HepG2 (cell line): Measurements from ENCODE around the gene FOSB. TPM values are rescaled to one million over a fixed set of nuclear protein-coding genes. Genes with fewer than 3 reads are reported as not detected.
A peak's percentile ranks its signal among the peaks of the same experiment; 100 is the strongest.

Experiments used
- ATM ChIP-seq: fragments of 450-650 bp; IDR thresholded peaks from 2 replicates; pipeline ENCODE4 v1.7.1; 2017; ENCODE audit warnings: mild to moderate bottlenecking, borderline replicate concordance
- CBX2 ChIP-seq, 2 experiments: fragments of 200-600 bp in 1 of 2; sonication (generic); formaldehyde crosslinking in 1 of 2; IDR thresholded peaks; 2 replicates each; pipeline versions ENCODE4 v1.7.0 to v1.8.1; 2018 to 2022; ENCODE audit warnings: low read depth in 2 of 2, low read length in 1 of 2, mild to moderate bottlenecking in 1 of 2, missing genetic modification reagents in 1 of 2
- DR1 ChIP-seq: sonication (generic); formaldehyde crosslinking; IDR thresholded peaks from 2 replicates; pipeline ENCODE4 v1.8.0; 2021; ENCODE audit warnings: mild to moderate bottlenecking, missing genetic modification reagents, inconsistent platforms
- FOSL1 ChIP-seq: sonication (generic); formaldehyde crosslinking; IDR thresholded peaks from 2 replicates; pipeline ENCODE4 v1.9.0; 2021; ENCODE audit warnings: missing genetic modification reagents, borderline replicate concordance
- JUND ChIP-seq: sonication (generic); formaldehyde crosslinking; IDR thresholded peaks from 2 replicates; pipeline ENCODE4 v1.8.0; 2022; ENCODE audit warnings: mild to moderate bottlenecking, missing genetic modification reagents
- KDM4B ChIP-seq: sonication (generic); formaldehyde crosslinking; IDR thresholded peaks from 2 replicates; pipeline ENCODE4 v1.4.0; 2020; ENCODE audit warnings: missing genetic modification reagents
- LRRFIP1 ChIP-seq: sonication (generic); formaldehyde crosslinking; conservative IDR thresholded peaks from 2 replicates; pipeline ENCODE4 v1.4.0; 2020; ENCODE audit warnings: missing genetic modification reagents
- NCOA2 ChIP-seq: sonication (generic); formaldehyde crosslinking; IDR thresholded peaks from 2 replicates; pipeline ENCODE4 v1.8.0; 2022; ENCODE audit warnings: inconsistent platforms
- NFYB ChIP-seq: sonication (generic); formaldehyde crosslinking; IDR thresholded peaks from 2 replicates; pipeline ENCODE4 v1.4.0; 2020; ENCODE audit warnings: missing genetic modification reagents
- PRDM10 ChIP-seq: sonication (generic); formaldehyde crosslinking; IDR thresholded peaks from 2 replicates; pipeline ENCODE4 v1.4.0; 2020; ENCODE audit warnings: low read depth, missing genetic modification reagents
- YY1 ChIP-seq: IDR thresholded peaks from 2 replicates; pipeline ENCODE4 v1.6.1; 2011; ENCODE audit warnings: low read length, low read depth, moderate library complexity, mild to moderate bottlenecking; ENCODE audit not compliant: insufficient read depth, insufficient replicate concordance
- ZBTB8A ChIP-seq: sonication (generic); formaldehyde crosslinking; IDR thresholded peaks from 2 replicates; pipeline ENCODE4 v1.4.0; 2020; ENCODE audit warnings: mild to moderate bottlenecking, low read depth, missing genetic modification reagents, borderline replicate concordance
- ZNF225 ChIP-seq: sonication (generic); formaldehyde crosslinking; IDR thresholded peaks from 2 replicates; pipeline ENCODE4 v1.4.0; 2020; ENCODE audit warnings: mild to moderate bottlenecking, missing genetic modification reagents
- ZNF30 ChIP-seq: sonication (generic); formaldehyde crosslinking; IDR thresholded peaks from 2 replicates; pipeline ENCODE4 v1.5.0; 2020; ENCODE audit warnings: mild to moderate bottlenecking, missing genetic modification reagents
- ZNF317 ChIP-seq: sonication (generic); formaldehyde crosslinking; IDR thresholded peaks from 2 replicates; pipeline ENCODE4 v1.5.0; 2020; ENCODE audit warnings: mild to moderate bottlenecking, missing genetic modification reagents
- ZNF333 ChIP-seq: sonication (generic); formaldehyde crosslinking; IDR thresholded peaks from 2 replicates; pipeline ENCODE4 v1.4.0; 2020; ENCODE audit warnings: mild to moderate bottlenecking, missing genetic modification reagents, borderline replicate concordance
- ZNF503 ChIP-seq: sonication (generic); formaldehyde crosslinking; IDR thresholded peaks from 2 replicates; pipeline ENCODE4 v1.4.0; 2020; ENCODE audit warnings: missing genetic modification reagents
- polyA plus RNA-seq, 8 experiments: library from polyadenylated mRNA; depleted of rRNA in 3 of 8; stranded (reverse) in 7 of 8; unstranded in 1 of 8; fragments of >200 nt; fragmentation: Illumina TruSeq in 4 of 8; extraction: Trizol in 4 of 8; gene quantifications; 2 replicates each; pipeline versions ENCODE4 v1.2.1 to v1.2.3, GENCODE V29; 2011 to 2016; ENCODE audit warnings: low read depth in 4 of 8, missing spikeins in 1 of 8, mixed read lengths in 1 of 8; ENCODE audit not compliant: insufficient read depth in 1 of 8
- total RNA-seq, 5 experiments: library from RNA; depleted of rRNA; stranded (reverse); fragments of >200 nt; fragmentation: Illumina TruSeq; extraction: Trizol; gene quantifications; 2 replicates each; pipeline ENCODE4 v1.2.3, GENCODE V29; 2016; ENCODE audit warnings: low read depth in 1 of 5
- TF ChIP-seq, protein P1 (sequence below): sonication (generic); formaldehyde crosslinking; IDR thresholded peaks from 2 replicates; pipeline ENCODE4 v1.5.0; 2020; ENCODE audit warnings: mild to moderate bottlenecking, missing genetic modification reagents

FOSB gene
- total and polyA plus RNA-seq, 2 of the 13 experiments (the other 11 are each of a cell fraction or from before 2014, with no cell fraction given), result 2.8 to 6.0 TPM

- TF ChIP-seq FOSL1, result peak; percentile 43; the same call in 1 of the 2 replicates
- no peak for TF ChIP-seq LRRFIP1 (CRISPR knock-in tag)
- TF ChIP-seq CBX2 (IDR thresholded peaks at IDR 0.05; ENCODE audit: low read depth, low read length), result no peak
- no peak for TF ChIP-seq CBX2 (CRISPR knock-in tag; IDR thresholded peaks at IDR 0.05; ENCODE audit: low read depth)
- no peak for TF ChIP-seq DR1
- no peak for TF ChIP-seq NFYB (CRISPR knock-in tag)
- TF ChIP-seq ZNF503 (CRISPR knock-in tag), result no peak
- TF ChIP-seq ZNF333 (CRISPR knock-in tag), result no peak
- peak; percentile 46; the same call in 1 of the 2 replicates for TF ChIP-seq ZNF317
- TF ChIP-seq ZNF225 (CRISPR knock-in tag), result peak; percentile 24; the same call in 1 of the 2 replicates
- no peak for TF ChIP-seq ZNF30 (CRISPR knock-in tag)
- TF ChIP-seq, protein P1, sequence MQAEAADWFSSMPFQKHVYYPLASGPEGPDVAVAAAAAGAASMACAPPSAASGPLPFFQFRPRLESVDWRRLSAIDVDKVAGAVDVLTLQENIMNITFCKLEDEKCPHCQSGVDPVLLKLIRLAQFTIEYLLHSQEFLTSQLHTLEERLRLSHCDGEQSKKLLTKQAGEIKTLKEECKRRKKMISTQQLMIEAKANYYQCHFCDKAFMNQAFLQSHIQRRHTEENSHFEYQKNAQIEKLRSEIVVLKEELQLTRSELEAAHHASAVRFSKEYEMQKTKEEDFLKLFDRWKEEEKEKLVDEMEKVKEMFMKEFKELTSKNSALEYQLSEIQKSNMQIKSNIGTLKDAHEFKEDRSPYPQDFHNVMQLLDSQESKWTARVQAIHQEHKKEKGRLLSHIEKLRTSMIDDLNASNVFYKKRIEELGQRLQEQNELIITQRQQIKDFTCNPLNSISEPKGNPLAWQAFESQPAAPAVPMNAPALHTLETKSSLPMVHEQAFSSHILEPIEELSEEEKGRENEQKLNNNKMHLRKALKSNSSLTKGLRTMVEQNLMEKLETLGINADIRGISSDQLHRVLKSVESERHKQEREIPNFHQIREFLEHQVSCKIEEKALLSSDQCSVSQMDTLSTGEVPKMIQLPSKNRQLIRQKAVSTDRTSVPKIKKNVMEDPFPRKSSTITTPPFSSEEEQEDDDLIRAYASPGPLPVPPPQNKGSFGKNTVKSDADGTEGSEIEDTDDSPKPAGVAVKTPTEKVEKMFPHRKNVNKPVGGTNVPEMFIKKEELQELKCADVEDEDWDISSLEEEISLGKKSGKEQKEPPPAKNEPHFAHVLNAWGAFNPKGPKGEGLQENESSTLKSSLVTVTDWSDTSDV (CRISPR knock-in tag), result no peak
- no peak for TF ChIP-seq ZBTB8A (CRISPR knock-in tag)
- TF ChIP-seq NCOA2 (CRISPR knock-in tag), result 0 out of 2 replicates have a peak, but pooled peaks have one; percentile 36
- no peak; the same call in none of the 2 replicates for TF ChIP-seq PRDM10 (CRISPR knock-in tag)
- no peak for TF ChIP-seq ATM
- no peak for TF ChIP-seq YY1
- TF ChIP-seq JUND (CRISPR knock-in tag), result peak; percentile 78; the same call in 1 of the 2 replicates
- no peak for TF ChIP-seq KDM4B (CRISPR knock-in tag)
Observed at GRCh38 chr19:45506246-45506988, 38.6 kb downstream of the FOSB start (continued).
